22Rv1 (cell line): ENCODE measurements around the gene CCR1.
A peak's percentile ranks its signal among the peaks of the same experiment; 100 is the strongest.

ENCODE experiments used
- H3K27ac ChIP-seq: fragments of 450-650 bp; 2 replicates; pipeline ENCODE4 v1.5.1; 2017
- ZFX ChIP-seq: fragments of 450-650 bp; IDR thresholded peaks from 2 replicates; pipeline ENCODE4 v1.6.1; 2017; ENCODE audit warnings: antibody characterized with exemption, borderline replicate concordance
- TF ChIP-seq, protein P1 (sequence below): fragments of 450-650 bp; IDR thresholded peaks from 2 replicates; pipeline ENCODE4 v1.5.1; 2017; ENCODE audit warnings: mild to moderate bottlenecking

Gene CCR1

DNA sequence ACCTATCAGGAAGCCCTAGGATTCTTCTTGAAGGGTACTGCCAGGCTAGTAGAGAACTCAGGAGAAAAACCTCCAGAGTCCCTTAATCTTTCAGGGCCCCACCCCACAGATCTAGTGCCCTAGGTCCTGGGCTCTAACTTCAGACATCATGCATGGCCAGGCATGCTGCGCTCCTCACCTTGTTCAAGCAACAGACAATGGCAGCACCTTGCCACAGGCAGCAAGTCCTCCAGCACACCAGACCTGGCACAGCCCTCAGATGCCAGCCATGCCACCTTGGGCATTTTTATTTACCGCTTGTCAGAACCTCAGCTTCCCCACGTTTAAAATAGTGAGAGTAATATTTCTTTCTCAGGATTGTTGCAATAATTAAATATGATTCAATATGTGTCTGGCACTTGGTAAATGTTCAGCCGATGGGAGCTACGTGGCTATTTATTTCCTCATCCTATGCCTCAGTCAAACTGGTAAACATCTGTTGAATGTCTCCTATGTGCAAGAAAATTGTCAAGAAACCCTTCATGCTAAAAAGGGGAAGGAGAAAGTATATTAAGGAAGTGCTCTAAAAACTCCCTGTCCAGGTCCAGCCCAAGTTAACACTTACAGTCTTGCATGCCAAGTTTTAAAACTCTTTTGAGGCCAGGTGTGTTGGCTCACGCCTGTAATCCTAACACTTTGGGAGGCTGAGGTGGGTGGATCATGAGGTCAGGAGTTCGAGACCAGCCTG is 14.5 kb upstream of the CCR1 start:
- no peak overlapping the region for H3K27ac ChIP-seq
- TF ChIP-seq, protein P1, sequence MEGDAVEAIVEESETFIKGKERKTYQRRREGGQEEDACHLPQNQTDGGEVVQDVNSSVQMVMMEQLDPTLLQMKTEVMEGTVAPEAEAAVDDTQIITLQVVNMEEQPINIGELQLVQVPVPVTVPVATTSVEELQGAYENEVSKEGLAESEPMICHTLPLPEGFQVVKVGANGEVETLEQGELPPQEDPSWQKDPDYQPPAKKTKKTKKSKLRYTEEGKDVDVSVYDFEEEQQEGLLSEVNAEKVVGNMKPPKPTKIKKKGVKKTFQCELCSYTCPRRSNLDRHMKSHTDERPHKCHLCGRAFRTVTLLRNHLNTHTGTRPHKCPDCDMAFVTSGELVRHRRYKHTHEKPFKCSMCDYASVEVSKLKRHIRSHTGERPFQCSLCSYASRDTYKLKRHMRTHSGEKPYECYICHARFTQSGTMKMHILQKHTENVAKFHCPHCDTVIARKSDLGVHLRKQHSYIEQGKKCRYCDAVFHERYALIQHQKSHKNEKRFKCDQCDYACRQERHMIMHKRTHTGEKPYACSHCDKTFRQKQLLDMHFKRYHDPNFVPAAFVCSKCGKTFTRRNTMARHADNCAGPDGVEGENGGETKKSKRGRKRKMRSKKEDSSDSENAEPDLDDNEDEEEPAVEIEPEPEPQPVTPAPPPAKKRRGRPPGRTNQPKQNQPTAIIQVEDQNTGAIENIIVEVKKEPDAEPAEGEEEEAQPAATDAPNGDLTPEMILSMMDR, result no peak
- TF ChIP-seq ZFX, result no peak

DNA sequence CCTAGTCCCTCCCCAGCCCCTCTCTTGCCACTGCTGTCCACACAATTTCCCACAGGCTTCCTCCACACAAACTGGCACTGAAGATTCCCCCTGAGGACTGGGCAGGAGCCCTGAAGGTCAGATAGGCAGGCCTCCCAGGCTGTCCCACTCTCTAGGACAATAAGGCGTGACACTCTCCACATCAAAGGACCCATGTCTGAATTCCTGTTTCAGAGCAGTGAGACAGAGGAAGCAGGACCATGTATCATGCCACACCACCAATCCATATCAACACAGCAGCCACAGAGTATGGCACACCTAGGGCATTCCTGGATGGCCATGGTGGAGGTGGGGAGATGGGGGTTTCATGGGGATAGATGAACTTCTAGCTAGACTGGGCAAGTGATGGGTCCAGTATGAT is 13.8 kb upstream of the CCR1 start:
- H3K27ac ChIP-seq, result no peak overlapping the region
- no peak for TF ChIP-seq ZFX

GRCh38 chr3:46221391-46221790 is 13.3 kb upstream of the CCR1 start:
- no peak for TF ChIP-seq ZFX
- TF ChIP-seq, protein P1, result no peak
- H3K27ac ChIP-seq, result no peak overlapping the region

DNA sequence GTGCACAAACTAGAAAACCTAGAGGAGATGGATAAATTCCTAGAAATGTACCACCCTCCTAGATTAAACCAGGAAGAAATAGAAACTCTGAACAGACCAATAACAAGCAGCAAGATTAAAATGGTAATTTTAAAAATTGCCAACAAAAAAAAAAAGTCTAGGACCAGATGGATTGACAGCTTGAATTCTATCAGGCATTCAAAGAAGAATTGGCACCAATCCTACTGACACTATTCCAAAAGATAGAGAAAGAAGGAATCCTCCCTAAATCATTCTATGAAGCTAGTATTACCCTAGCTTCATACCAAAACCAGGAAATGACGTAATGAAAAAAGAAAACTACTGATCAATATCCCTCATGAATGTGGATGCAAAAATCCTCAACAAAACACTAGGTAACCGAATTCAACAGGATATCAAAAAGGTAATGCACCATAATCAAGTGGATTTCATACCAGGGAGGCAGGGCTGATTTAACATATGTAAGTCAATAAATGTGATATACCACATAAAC is 10.1 kb upstream of the CCR1 start:
- no peak overlapping the region for H3K27ac ChIP-seq
- TF ChIP-seq, protein P1, result no peak
- TF ChIP-seq ZFX, result no peak

GRCh38 chr3:46215810-46216414 is 7.8 kb upstream of the CCR1 start:
- TF ChIP-seq ZFX, result no peak
- TF ChIP-seq, protein P1, result no peak
- no peak overlapping the region for H3K27ac ChIP-seq

- H3K27ac ChIP-seq, result no peak overlapping the region
- TF ChIP-seq, protein P1, result peak; percentile 7; the same call in 1 of the 2 replicates
- TF ChIP-seq ZFX, result no peak
Observed at GRCh38 chr3:46214751-46215352, 6.7 kb upstream of the CCR1 start.

DNA sequence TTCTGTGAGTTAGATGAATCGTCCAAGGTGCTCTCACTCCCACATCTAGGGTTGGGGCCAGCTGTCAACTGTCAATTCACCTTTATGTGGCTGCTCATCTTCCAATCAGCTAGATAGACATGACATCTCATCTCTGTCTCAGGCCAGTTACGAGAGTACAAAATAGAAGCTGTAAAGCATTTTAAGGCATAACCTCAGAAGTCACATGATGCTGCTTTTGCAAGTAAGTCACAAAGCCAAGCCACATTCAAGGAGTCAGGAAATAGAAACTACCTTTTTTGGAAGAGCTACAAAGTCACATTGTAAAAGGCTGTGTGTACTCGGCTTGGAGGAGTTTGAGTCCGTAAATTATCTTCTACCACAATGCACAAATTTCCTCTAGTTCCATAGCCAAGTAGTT is 5.1 kb upstream of the CCR1 start:
- no peak for TF ChIP-seq ZFX
- TF ChIP-seq, protein P1, result no peak

More for the DNA sequence above, 5.1 kb upstream of the CCR1 start:
- H3K27ac ChIP-seq, result no peak overlapping the region
